Measurements from ENCODE around the gene NFATC1.

The NFATC1 gene

DNA sequence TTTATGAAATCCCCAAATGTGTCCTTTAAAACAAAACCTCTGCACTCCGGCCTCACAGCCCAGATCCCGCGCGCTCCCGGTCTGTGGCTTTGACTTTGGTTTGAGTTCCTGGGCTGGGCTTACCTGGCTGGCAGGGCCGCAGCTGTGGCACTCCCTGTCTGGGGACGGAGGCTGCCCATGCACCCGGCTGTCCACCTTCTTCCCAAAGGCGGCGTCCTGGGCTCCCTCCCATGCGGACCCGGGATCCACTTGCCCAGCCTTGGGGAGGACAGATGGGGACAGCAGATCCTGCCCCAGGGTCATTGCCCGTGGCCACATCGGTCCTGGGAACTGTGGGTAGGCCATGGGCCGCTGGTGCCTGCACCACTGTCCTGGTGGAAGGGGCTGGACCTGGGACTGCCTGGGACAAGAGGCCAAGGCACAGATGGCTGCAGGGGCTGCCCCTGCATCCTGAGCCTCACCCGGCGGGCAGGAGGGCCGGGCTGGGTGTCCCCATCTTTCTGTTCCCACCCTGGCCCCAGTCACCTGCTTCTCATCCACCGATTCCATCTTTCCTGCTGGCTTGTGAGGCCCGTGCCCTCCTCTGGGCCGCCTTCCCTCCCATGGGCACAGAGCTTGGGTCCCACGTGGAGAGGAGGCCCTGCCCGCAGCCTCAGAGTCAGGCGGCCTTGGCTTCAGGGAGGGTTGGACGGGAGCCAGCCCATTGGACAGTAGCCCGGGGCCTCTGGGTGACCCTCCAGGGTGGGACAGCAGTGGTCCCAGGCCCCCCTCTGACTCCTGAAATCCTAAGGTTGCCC lies 27.7 kb downstream of the NFATC1 start:
- DNase-seq (ENCODE audit: low read depth in 2 of 2), result no peak

DNA sequence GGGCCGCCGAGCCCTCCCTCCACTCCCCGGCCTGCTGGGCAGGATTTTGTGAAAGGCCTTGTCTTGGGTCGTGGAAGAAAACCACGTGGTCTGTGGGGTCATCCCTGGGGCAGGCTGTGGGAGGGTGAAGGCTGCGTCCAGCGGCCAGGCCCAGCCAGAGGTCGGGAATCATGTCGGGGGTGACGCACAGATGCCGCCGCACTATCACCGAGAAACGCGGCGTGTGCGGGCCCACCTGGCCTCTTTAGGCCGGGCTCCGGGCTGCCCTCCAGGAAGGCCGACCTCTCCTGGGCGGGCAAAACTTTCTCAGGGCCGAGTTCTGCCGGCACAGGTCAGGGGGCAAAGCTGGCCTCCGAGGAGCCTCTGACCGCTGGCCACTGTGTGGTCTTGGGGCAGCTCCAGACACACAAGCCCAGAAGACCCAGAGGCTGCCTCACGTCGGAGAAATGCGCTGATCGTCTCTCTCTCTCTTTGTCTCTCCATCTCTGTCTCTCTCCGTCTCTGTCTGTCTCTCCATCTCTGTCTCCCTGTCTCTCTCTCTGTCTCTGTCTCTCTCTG lies 28.4 kb downstream of the NFATC1 start:
- no peak for DNase-seq (ENCODE audit: low read depth in 2 of 2)

DNA sequence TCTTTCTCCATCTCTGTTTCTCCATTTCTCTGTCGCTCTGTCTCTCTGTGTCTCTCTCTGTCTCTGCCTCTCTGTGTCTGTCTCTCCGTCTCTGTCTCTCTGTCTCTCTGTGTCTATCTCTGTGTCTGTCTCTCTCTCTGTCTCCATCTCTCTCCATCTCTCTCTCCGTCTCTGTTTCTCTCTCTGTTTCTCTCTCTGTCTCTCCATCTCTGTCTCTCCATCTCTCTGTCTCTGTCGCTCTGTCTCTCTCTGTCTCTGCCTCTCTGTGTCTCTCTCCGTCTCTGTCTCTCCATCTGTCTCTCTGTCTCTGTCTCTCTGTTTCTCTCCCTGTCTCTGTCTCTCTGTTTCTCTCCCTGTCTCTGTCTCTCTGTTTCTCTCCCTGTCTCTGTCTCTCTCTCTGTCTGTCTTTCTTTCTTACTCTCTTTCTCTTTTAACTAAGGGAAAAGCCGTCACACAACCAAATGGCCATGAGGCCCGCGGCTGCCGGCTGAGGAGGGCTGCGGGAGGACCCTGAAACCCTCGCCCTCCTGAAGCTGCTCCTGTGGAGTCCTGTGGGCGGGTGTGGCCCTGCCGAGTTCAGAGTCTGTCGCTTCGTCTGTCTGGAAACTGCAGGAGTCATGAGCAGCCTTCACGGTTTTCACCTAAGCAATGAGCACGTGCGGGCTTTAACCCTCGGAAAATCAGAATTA lies 29.3 kb downstream of the NFATC1 start:
- no peak for DNase-seq (ENCODE audit: low read depth in 2 of 2)

DNA sequence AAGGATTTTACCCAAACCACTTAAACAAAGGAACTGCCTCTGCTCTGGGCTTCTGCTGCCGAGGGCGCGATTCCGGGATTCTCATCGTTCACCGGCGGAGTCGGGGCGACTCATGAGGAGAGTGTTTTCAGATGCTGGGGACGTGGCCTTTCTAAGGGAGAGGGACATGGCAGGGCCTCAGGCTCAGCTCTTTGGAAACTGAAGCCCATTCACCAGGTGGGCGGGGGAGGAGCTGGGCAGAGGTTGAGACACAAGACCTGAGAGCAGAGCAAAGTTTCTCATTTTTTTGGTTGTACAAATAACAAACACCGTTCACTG lies 29.8 kb downstream of the NFATC1 start:
- DNase-seq (ENCODE audit: low read depth in 2 of 2), result no peak

- DNase-seq (ENCODE audit: low read depth in 2 of 2), result no peak
Observed at GRCh38 chr18:79426376-79427300, 30.9 kb downstream of the NFATC1 start.

DNA sequence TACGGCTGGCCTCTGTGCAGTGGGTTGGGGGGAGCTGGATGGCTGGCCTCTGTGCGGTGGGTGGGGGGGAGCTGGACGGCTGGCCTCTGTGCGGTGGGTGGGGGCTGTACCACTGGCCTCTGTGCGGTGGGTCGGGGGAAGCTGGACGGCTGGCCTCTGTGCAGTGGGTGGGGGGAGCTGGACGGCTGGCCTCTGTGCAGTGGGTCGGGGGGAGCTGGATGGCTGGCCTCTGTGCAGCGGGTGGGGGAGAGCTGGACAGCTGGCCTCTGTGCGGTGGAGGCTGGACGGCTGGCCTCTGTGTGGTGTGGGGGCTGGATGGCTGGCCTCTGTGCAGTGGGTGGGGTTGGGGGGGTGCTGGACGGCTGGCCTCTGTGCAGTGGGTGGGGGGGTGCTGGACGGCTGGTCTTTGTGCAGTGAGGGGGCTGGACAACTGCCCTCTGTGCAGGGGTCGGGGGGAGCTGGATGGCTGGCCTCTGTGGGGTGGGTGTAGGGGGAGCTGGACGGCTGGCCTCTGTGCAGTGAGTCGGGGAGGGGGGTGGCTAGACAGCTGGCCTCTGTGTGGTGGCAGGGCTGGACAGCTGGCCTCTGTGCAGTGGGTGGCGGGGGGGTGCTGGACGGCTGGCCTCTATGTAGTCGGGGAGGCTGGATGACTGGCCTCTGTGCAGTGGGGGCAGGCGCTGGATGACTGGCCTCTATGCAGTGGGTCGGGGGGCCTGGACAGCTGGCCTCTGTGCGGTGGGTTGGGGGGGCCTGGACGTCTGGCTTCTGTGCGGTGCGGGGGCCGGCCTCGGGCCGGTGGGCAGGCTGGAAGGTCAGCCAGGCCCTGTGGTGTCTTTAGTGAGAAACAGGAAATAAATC lies 31.9 kb downstream of the NFATC1 start:
- DNase-seq (ENCODE audit: low read depth in 2 of 2), result no peak

DNA sequence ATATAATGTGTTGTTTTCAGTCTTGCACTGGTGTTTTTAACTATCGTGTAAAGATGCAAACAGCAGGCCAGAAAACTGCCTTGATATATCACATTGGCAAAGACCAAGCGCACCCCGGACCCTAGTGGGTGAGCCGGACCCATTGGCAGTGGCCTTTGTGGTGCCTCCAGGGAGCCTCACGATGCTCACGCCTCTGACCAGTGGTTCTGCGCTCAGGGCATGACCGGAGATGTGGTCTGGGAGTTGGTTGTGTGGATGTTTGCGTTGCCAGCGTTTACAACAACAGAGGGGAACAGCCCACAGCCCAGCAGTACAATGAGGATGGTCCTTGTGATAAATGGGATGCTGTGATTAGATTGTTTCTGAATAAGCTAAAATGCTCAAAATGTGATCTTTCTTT lies 32.6 kb downstream of the NFATC1 start:
- no peak for DNase-seq (ENCODE audit: low read depth in 2 of 2)

- no peak for DNase-seq (ENCODE audit: low read depth in 2 of 2)
Observed at GRCh38 chr18:79429381-79429780, 33.7 kb downstream of the NFATC1 start.

DNA sequence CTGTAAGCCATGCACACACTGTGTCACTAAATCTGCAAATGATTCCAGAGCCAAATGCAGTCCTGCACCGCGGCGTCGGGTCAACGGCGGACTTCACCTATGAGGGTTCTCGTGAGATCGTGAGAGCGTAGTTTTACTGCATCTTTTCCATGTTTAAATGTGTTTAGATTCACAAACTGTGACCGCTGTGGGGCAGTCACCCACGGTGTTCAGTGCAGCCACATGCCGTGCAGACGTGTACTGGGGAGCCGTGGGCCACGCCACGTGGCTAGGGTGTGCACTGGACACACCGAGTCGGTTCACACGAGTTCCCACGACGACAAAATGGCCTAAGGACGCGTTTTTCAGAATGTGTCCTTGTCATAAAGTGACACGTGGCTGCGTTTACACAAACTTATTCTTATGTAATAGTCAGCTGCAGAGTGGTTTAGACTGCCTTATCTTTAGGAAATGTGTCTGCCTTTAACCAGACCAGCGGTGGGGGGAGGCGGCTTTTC lies 34.1 kb downstream of the NFATC1 start:
- no peak for DNase-seq (ENCODE audit: low read depth in 2 of 2)

- no peak for DNase-seq (ENCODE audit: low read depth in 2 of 2)
Observed at GRCh38 chr18:79432376-79433120, 36.8 kb downstream of the NFATC1 start.

DNA sequence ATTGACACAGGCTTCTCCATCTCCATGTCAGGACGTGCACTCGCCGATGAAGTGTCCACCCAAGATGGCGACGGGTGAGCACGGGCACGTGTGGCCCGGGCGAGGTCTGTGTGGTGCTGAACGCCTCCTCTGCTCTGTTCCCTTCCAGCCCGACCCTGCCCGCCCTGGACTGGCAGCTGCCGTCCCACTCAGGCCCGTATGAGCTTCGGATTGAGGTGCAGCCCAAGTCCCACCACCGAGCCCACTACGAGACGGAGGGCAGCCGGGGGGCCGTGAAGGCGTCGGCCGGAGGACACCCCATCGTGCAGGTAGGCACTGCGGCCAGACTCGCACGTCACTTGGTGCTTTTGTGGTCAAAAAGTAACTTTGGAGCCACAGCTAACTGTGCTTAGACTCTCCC lies 37.7 kb downstream of the NFATC1 start:
- no peak for DNase-seq (ENCODE audit: low read depth in 2 of 2)

DNA sequence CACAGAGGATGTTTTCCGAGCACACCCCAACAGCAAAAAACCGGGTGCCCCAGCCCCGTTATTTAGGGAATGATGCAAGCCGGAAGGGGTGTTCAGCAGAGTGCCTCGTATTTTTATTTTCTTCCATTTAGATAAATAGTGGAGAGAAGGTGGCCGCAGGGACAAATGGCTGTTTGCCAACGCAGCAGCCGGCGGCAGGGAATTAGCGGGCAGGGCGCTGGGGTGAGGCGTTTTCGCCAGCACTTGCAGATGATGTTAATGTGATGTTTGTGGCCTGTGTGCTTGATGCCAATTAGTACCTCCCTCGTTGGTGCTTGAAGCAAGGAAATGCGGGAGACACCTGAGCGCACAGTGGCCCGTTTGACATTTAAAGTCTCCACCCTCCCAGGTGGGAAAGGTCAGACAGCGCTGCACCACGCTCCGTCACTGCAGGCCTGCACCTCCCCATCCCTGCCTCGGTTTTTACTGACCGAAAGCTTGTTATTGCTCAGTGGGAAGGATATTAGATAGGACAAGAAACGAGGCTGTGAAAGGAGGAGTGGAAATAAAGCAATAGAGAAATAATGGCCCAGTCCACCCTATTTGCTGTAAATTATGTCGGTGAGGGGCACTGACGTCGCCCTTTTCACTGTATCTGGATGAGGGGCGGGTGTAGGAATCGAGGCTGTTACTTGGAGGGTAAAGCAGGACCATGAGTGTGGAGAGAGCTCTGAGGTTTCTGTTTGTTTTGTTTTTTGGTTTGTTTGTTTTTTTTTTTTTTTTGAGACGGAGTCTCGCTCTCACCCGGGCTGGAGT lies 39.1 kb downstream of the NFATC1 start:
- DNase-seq (ENCODE audit: low read depth in 2 of 2), result no peak

- no peak for DNase-seq (ENCODE audit: low read depth in 2 of 2)
Observed at GRCh38 chr18:79436556-79437275, 41.0 kb downstream of the NFATC1 start.

- DNase-seq (ENCODE audit: low read depth in 2 of 2), result no peak
Observed at GRCh38 chr18:79438089-79438897, 42.6 kb downstream of the NFATC1 start.

- DNase-seq (ENCODE audit: low read depth in 2 of 2), result peak in 1 of 2 donors; percentile 5
Observed at GRCh38 chr18:79438898-79439627, 43.3 kb downstream of the NFATC1 start.

GRCh38 chr18:79439628-79440023 lies 43.9 kb downstream of the NFATC1 start:
- no peak for DNase-seq (ENCODE audit: low read depth in 2 of 2)
